HEK293T (cell line): ENCODE results near the gene ARL14.

ENCODE experiments used
- ARNT ChIP-seq: fragments of 450-650 bp; IDR thresholded peaks from 2 replicates; pipeline ENCODE4 v1.6.1; 2017; ENCODE audit warnings: mild to moderate bottlenecking
- BHLHE40 ChIP-seq: fragments of 450-650 bp; IDR thresholded peaks from 2 replicates; pipeline ENCODE4 v1.6.1; 2016; ENCODE audit warnings: mild to moderate bottlenecking, moderate library complexity, borderline replicate concordance
- FOXA1 ChIP-seq: fragments of 450-650 bp; IDR thresholded peaks from 2 replicates; pipeline ENCODE4 v1.6.1; 2016; ENCODE audit warnings: mild to moderate bottlenecking
- FOXK2 ChIP-seq: fragments of 450-650 bp; IDR thresholded peaks from 2 replicates; pipeline ENCODE4 v1.6.1; 2016; ENCODE audit warnings: mild to moderate bottlenecking
- L3MBTL2 ChIP-seq: fragments of 450-650 bp; conservative IDR thresholded peaks from 2 replicates; pipeline ENCODE4 v1.6.1; 2016; ENCODE audit warnings: mild to moderate bottlenecking
- NFRKB ChIP-seq: fragments of 450-650 bp; IDR thresholded peaks from 2 replicates; pipeline ENCODE4 v1.6.1; 2016; ENCODE audit warnings: mild to moderate bottlenecking, moderate library complexity
- PKNOX1 ChIP-seq: fragments of 450-650 bp; IDR thresholded peaks from 2 replicates; pipeline ENCODE4 v1.6.1; 2016
- TARDBP ChIP-seq: fragments of 450-650 bp; IDR thresholded peaks from 2 replicates; pipeline ENCODE4 v1.6.1; 2016

GRCh38 chr3:160675566-160676124, 1.3 kb upstream of the ARL14 start:
- TF ChIP-seq FOXA1 (no peak), ARNT (no peak), BHLHE40 (no peak), L3MBTL2 (no peak), TARDBP (no peak), PKNOX1 (no peak), FOXK2 (no peak), NFRKB (no peak)
